HG03159 (cell line): Measurements from ENCODE around the gene NUBP1.
"Not testable (repeated sequence)": the region's sequence is repeated elsewhere in the genome, so short reads cannot be mapped to it uniquely, and the experiment has no call there.

Source experiments
- ATAC-seq: cut with Tn5 transposase; IDR thresholded peaks from one replicate; pipeline ENCODE4 v1.9.1; 2021; ENCODE audit warnings: mild to moderate bottlenecking, moderate library complexity; ENCODE audit not compliant: unreplicated experiment

Gene NUBP1

DNA sequence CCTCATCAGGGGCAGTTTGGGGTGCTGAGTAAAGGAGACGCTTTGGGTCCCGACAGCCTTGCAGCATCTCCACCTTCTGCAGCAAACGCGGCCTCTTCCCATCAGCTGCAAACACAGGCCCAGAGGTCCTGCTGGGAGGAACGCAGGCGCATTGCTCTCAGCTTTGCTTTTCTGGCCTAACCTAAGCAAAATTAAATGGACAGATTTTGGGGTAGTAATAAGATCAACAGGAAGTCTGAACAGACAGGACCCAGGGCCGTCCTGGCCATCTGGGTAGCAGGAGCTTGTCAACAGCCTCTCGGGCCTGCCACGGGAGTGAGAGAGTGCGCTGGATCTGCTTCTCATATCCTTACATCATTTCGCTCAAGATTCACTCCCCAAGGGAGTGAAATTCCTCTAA is 7.2 kb downstream of the NUBP1 start:
- ATAC-seq: no peak

DNA sequence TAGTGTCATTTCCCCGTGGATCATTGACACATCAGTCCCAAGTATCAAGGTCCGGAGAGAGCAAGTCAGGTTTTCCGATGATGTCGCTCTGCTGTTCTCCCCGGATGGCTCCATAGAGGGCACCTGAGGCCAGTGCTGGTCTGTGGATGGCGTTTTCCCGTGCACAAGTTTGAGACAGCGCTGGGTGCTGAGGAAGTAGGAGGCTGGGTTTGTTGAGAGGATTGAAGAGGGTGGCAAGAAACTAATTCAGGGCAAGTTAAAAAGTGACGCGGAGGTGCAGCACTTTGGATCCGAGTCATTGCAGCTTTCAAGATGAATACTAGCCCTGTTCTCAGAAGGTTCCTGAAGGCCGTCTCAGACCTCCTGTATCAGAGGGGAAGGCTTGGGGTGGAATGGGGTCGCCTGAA is 7.7 kb downstream of the NUBP1 start:
- ATAC-seq: no peak

DNA sequence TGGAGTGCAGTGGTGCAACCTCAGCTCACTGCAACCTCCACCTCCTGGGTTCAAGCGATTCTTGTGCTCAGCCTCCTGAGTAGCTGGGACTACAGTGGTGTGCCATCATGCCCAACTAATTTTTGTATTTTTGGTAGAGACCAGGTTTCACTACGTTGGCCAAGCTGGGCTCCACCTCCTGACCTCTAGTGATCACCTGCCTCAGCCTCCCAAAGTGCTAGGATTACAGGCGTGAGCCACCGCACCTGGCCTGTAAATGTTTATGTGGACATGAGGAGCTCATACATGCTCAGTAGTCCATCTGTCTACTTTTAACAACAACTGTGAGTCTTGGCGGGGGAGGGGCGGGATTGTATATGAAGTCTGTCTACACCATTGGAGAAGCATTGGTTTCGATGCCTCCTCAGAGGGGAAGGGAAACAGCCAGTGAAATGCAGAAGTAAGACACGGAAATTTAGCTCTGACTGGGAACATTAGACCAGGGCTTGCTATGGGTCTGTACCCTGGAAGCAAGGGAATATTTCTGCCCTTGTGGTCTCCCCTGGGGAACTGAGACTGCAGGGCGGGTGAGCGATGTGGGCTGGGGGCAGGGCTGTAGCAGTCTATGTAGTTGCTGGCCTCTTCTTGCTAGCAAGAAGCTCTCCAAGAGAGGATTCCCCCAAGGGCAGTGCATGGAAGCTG is 9.3 kb downstream of the NUBP1 start:
- ATAC-seq: no peak

GRCh38 chr16:10753670-10754069 is 10.0 kb downstream of the NUBP1 start:
- no peak for ATAC-seq

DNA sequence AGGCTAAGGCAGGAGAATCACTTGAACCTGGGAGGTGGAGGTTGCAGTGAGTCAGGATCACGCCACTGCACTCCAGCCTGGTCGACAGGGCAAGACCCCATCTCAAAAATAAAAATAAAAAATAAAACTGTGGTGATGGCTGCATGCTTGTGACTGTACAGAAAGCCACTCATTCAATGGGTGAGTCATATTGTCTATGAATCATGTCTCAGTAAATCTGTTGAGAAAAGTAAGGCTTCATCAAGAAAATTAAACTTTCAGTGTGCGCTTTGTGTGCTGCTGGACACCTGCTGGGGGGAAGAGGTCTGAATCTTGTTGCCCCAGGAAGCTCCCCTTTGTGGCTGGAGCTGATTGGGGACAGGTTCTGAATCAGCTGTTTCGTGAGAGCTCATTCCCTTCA is 11.3 kb downstream of the NUBP1 start:
- ATAC-seq: no peak

DNA sequence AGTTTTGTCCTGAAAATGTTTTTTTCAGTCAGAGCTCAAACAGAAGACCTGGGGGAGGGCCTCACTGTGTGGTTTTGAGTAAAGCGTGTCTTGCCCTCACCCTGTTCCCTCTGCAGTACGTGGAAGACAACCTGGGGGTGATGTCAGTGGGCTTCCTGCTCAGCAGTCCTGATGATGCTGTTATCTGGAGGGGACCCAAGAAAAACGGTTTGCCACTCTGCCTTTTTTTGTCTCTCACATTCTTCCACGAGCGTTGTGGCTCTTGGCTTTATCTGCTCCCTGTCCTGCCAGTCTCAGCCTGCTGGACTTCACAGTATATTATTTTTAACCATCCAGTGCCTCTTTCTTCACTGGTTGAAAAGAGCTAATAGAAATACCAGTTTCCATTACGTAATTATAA is 12.9 kb downstream of the NUBP1 start:
- no peak for ATAC-seq

DNA sequence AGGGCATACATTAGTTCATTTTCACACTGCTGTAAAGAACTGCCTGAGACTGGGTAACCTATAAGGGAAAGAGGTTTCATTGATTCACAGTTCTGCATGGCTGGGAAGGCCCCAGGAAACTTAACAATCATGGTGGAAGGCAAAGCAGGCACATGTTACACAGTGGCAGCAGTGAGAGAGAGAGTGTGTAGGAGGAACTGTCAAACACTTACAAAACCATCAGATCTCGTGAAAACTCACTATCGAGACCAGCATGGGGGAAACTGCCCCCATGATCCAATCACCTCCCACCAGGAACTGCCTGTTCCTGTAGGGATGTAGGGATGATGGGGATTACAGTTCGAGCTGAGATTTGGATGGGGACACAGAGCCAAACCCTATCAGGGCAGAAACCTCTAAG is 17.2 kb downstream of the NUBP1 start:
- ATAC-seq: no peak

DNA sequence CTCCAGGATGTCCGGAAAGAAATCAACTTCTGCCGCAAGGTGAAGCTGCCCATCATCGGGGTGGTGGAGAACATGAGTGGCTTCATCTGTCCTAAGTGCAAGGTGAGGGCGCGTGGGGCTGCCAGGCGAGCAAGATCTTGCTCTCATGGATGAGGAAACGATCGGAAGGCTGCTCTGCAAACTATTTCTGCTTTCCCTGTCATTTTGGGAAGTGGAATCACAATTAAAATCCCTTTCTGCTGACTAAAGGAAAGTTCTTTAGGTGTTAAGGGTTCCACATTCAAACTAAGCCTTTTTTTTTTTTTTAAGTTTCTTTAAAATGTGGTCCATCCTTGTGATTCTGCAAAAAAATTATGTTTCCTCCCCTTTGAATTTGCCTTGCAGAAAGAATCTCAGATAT is 17.7 kb downstream of the NUBP1 start:
- ATAC-seq: no peak

GRCh38 chr16:10762336-10763016 is 18.8 kb downstream of the NUBP1 start:
- no peak for ATAC-seq

DNA sequence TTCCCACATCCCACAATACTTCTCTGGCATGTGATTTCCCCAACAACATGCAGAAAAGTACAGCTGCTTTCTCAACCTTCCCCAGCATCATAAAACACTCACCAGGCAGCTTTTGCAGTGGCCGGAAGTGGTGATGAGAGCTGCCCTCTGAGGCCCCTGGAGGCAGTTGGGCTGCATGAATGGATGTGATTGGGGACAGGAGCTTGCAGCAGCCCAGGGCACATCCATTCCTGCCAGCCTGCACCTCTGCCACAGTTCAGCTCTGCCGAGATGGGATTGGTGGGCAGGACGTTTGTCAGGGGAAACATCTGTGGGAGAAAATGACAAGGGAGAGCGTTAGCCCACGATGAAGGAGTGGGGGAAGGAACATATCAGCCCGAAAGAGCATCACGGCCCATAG is 19.8 kb downstream of the NUBP1 start:
- ATAC-seq: no peak

DNA sequence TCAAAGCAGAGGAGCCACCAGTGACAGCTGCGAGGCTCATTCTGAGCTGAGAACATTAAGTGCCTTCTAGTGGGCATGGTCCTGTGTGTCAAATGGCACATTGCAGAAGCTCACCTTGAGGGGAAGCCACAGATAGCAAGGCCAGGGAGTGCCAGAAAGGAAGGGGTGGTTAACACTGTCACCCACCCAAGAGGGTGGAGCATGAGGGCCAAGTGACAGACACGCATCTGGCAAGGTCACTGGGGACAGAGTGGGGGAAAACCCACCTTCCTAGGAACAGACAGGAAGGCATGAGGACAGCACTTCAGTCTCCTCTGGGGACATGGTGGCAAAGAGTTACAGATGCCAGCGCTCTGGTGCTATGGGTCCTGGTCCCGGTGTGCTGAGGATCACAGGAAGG is 22.1 kb downstream of the NUBP1 start:
- ATAC-seq: no peak

GRCh38 chr16:10767127-10767526 is 23.5 kb downstream of the NUBP1 start:
- ATAC-seq: no peak

GRCh38 chr16:10769381-10769780 is 25.7 kb downstream of the NUBP1 start:
- ATAC-seq: no peak

GRCh38 chr16:10770907-10771306 is 27.3 kb downstream of the NUBP1 start:
- no peak for ATAC-seq

DNA sequence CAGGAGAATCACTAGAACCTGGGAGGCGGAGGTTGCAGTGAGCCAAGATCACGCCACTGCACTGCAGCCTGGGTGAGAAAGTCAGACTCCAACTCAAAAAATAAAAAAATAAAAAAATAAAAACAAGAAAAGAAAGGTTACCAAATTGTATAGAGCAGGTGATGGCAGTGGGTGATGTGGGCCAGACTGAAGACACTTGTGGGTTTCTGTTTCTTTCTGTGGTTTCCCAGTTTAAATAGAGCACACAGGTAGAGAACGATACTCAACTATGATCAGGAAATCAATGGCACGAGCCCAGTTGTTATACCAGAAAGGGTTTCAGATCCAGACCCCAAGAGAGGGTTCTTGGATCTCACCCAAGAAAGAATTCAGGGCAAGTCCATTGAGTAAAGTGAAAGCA is 32.6 kb downstream of the NUBP1 start:
- ATAC-seq: peak; percentile 84

DNA sequence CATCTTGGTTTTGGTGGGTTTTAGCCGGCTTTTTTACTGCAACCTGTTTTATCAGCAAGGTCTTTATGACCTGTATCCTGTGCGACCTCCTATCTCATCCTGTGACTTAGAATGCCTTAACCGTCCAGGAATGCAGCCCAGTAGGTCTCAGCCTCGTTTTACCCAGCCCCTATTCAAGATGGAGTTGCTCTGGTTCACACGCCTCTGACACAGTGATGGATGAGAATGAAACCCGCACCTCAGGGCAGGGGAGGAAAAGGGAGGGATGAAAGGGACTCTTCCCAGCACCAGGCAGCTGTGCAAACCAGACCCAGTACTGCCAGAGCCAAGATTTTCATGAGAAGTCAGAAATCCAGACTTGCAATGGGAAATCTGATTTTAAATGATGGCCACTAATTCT is 33.3 kb downstream of the NUBP1 start:
- ATAC-seq: not testable (repeated sequence)

GRCh38 chr16:10777356-10777755 is 33.7 kb downstream of the NUBP1 start:
- no peak for ATAC-seq

DNA sequence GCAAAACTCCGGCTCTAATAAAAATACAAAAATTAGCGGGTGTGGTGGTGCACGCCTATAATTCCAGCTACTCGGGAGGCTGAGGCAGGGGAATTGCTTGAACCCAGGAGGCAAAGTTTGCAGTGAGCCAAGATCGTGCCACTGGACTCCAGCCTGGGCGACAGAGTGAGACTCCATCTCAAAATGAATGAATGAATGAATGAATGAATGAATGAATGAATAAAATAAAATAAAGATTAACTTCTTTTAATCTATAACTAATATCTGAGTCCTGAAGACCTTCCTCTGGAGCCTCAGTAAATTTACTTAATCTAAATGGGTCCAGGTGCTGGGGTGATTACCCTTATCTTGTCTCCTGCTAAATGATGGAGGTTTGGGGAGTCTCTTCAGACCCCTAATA is 36.3 kb downstream of the NUBP1 start:
- ATAC-seq: not testable (repeated sequence)

DNA sequence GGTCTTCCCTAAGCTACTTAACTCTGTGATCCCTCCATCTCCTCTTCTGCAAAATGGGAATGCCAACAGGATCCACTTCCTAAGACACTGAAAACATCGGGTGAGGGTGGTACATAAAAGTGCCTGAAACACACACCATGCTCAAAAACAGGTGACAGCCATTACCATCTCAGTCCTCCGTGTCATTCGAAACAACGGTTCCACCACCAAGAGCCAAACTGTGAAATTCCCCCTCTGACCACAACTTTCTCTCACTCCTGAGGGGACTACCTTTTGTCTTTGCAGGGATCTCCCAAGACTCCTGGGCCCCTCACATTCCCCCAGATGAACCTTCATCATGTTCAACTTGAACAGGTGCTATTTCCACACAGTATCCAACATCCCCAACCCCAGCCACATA is 37.0 kb downstream of the NUBP1 start:
- ATAC-seq: no peak

- no peak for ATAC-seq
Observed at GRCh38 chr16:10782628-10783027, 39.0 kb downstream of the NUBP1 start.

DNA sequence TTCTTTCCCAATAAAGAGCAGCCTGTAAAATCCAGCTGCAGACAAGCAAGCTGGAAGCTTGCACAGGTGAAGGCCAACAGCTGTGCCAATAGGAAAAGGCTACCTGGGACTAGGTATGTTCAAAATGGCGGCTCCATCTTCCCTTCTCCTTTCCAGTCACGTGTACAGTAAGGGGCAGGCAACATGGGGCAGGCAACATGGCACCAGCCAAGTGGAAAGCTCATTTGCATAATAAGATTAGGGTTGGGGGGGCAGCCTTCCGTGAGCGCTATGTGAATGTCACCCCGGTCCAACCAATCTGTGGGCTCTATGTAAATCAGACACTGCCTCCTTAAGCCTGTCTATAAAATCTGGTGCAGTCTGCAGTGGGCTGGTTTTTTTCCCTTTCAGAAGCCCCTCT is 43.7 kb downstream of the NUBP1 start:
- no peak for ATAC-seq

GRCh38 chr16:10788630-10789029 is 45.0 kb downstream of the NUBP1 start:
- ATAC-seq: not testable (repeated sequence)

GRCh38 chr16:10791048-10791447 is 47.4 kb downstream of the NUBP1 start:
- ATAC-seq: no peak
